Fibroblast of mammary gland (primary cell): ENCODE measurements around the gene RBM15B.

Experiments
- DNase-seq: peaks from one replicate; pipeline ENCODE4 v3.0.0-alpha.2; 2010; ENCODE audit warnings: low read depth
- H3K4me3 ChIP-seq: 2 replicates; pipeline ENCODE4 v1.5.1; 2011; ENCODE audit warnings: low read depth, mild to moderate bottlenecking, low read length, moderate library complexity; ENCODE audit not compliant: control insufficient read depth
- CTCF ChIP-seq: conservative IDR thresholded peaks from 2 replicates; pipeline ENCODE4 v1.5.1; 2011; ENCODE audit warnings: low read depth, low read length, inconsistent platforms; ENCODE audit not compliant: control insufficient read depth, insufficient read depth

RBM15B gene

GRCh38 chr3:51391075-51391565, at the start of gene RBM15B:
TSS of gene RBM15B (plus strand) at chr3:51391285. CDS start at chr3:51391400, 115 bp downstream.
- TF ChIP-seq CTCF: peak; percentile 66
- H3K4me3 ChIP-seq: peak within 1 kb of the TSS; percentile 58
- peak; percentile 95 for DNase-seq

- no peak for TF ChIP-seq CTCF
- peak; percentile 85 for DNase-seq
- H3K4me3 ChIP-seq: no peak overlapping the region
Measured at GRCh38 chr3:51343918-51344687, 47.0 kb upstream of the RBM15B start.

- TF ChIP-seq CTCF: no peak
- DNase-seq: no peak
- H3K4me3 ChIP-seq: no peak overlapping the region
Measured at GRCh38 chr3:51350751-51351150, 40.3 kb upstream of the RBM15B start.

GRCh38 chr3:51353131-51353530, 38.0 kb upstream of the RBM15B start:
- TF ChIP-seq CTCF: no peak

GRCh38 chr3:51353691-51354090, 37.4 kb upstream of the RBM15B start:
- no peak for TF ChIP-seq CTCF
- H3K4me3 ChIP-seq: no peak overlapping the region
- DNase-seq: no peak

More at GRCh38 chr3:51353131-51353530, 38.0 kb upstream of the RBM15B start:
- H3K4me3 ChIP-seq: no peak overlapping the region
- peak; percentile 36 for DNase-seq

- TF ChIP-seq CTCF: no peak
- no peak for DNase-seq
- no peak overlapping the region for H3K4me3 ChIP-seq
Measured at GRCh38 chr3:51354172-51354571, 36.9 kb upstream of the RBM15B start.
